SU-DHL-6 (cell line): ENCODE data around the gene METRN.

Experiments
- H2AFZ ChIP-seq: fragments of 200-600 bp; sonication (generic); 2 replicates; pipeline ENCODE4 v1.6.1; 2014; ENCODE audit warnings: low read depth, mild to moderate bottlenecking, moderate library complexity, mixed read lengths, antibody characterized with exemption, low read length; ENCODE audit not compliant: severe bottlenecking
- H3F3A ChIP-seq: fragments of 200-600 bp; shearing (Covaris generic); 2 replicates; pipeline ENCODE4 v1.6.0; 2016; ENCODE audit warnings: antibody characterized with exemption, mild to moderate bottlenecking; ENCODE audit not compliant: insufficient read depth
- H3K27ac ChIP-seq: fragments of 200-600 bp; sonication (generic); 2 replicates; pipeline ENCODE4 v1.5.1; 2016; ENCODE audit warnings: low read depth, mild to moderate bottlenecking, low read length, moderate library complexity, mixed read lengths
- H3K27me3 ChIP-seq: fragments of 200-600 bp; sonication (generic), shearing (Covaris generic); 2 replicates; pipeline ENCODE4 v1.6.0; 2014; ENCODE audit warnings: mild to moderate bottlenecking, low read length
- H3K36me3 ChIP-seq: fragments of 200-600 bp; sonication (generic); 2 replicates; pipeline ENCODE4 v1.6.1; 2014; ENCODE audit warnings: mild to moderate bottlenecking, low read length, mixed read lengths
- H3K4me2 ChIP-seq: fragments of 300-600, 200-600 bp; shearing (Covaris generic), sonication (generic); 2 replicates; pipeline ENCODE4 v1.6.0; 2014; ENCODE audit warnings: low read length, low read depth, mild to moderate bottlenecking; ENCODE audit not compliant: poor library complexity, severe bottlenecking
- H3K4me3 ChIP-seq: fragments of 200-600 bp; sonication (generic); 2 replicates; pipeline ENCODE4 v1.5.1; 2014; ENCODE audit warnings: antibody characterized with exemption, low read length, mild to moderate bottlenecking, mixed read lengths; ENCODE audit not compliant: insufficient read depth, poor library complexity, severe bottlenecking
- H3K79me2 ChIP-seq: fragments of 200-600 bp; sonication (generic); 2 replicates; pipeline ENCODE4 v1.6.1; 2014; ENCODE audit warnings: mild to moderate bottlenecking, low read length, moderate library complexity; ENCODE audit not compliant: insufficient read depth
- H3K9ac ChIP-seq: fragments of 200-600 bp; sonication (generic); 2 replicates; pipeline ENCODE4 v1.7.0; 2014; ENCODE audit warnings: mild to moderate bottlenecking, low read length
- H3K9me2 ChIP-seq: fragments of 200-600 bp; sonication (generic); replicated peaks from 2 replicates; pipeline ENCODE4 v1.6.1; 2014; ENCODE audit warnings: low read length; ENCODE audit not compliant: insufficient read depth
- H3K9me3 ChIP-seq: fragments of 200-600 bp; sonication (generic); 2 replicates; pipeline ENCODE4 v1.6.1; 2014; ENCODE audit warnings: low read length, mixed read lengths; ENCODE audit not compliant: insufficient read depth
- H4K20me1 ChIP-seq: fragments of 200-600 bp; sonication (generic); 2 replicates; pipeline ENCODE4 v1.6.1; 2014; ENCODE audit warnings: low read depth, mild to moderate bottlenecking, antibody characterized with exemption, low read length, moderate library complexity, mixed read lengths
- EZH2phosphoT487 ChIP-seq: fragments of 200-600 bp; sonication (generic), shearing (Covaris generic); conservative IDR thresholded peaks from 2 replicates; pipeline ENCODE4 v1.6.1; 2018; ENCODE audit warnings: mild to moderate bottlenecking, antibody characterized with exemption, low read length, moderate library complexity, mixed read lengths
- TF ChIP-seq, protein P1 (sequence below): fragments of 200-600 bp; sonication (generic); IDR thresholded peaks from one replicate; pipeline ENCODE4 v1.5.1; 2017; ENCODE audit warnings: antibody characterized with exemption, mild to moderate bottlenecking, low read length, moderate library complexity; ENCODE audit not compliant: insufficient read depth, poor library complexity, severe bottlenecking

METRN gene

DNA sequence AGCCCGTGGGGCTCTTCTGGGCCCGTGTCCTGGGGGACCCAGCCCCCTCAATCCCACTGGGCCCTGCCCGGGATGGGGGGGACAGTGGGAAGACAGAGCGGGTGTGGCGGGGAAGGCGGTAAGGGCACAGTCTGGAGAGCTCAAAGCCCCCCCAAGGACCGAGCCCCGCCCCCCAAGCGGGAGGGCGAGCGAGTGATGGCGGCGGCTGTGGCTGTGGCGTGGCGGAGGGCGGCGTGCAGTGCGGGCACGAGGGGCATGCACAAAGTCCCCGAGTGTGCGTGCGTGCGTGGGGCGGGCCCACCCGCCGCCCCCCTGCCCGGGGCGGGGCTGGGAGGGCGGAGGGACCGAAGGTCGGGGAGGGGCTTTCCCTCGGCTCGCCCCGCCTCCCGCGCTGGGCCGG, 21.2 kb upstream of the METRN start:
- no peaks in the 10 kb centered on the region for H4K20me1 ChIP-seq
- no peak overlapping the region for H3K27ac ChIP-seq
- no peak overlapping the region for H3K9ac ChIP-seq
- no peak for TF ChIP-seq EZH2phosphoT487
- TF ChIP-seq, protein P1, sequence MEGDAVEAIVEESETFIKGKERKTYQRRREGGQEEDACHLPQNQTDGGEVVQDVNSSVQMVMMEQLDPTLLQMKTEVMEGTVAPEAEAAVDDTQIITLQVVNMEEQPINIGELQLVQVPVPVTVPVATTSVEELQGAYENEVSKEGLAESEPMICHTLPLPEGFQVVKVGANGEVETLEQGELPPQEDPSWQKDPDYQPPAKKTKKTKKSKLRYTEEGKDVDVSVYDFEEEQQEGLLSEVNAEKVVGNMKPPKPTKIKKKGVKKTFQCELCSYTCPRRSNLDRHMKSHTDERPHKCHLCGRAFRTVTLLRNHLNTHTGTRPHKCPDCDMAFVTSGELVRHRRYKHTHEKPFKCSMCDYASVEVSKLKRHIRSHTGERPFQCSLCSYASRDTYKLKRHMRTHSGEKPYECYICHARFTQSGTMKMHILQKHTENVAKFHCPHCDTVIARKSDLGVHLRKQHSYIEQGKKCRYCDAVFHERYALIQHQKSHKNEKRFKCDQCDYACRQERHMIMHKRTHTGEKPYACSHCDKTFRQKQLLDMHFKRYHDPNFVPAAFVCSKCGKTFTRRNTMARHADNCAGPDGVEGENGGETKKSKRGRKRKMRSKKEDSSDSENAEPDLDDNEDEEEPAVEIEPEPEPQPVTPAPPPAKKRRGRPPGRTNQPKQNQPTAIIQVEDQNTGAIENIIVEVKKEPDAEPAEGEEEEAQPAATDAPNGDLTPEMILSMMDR: no peak
- no peak overlapping the region for H3K4me3 ChIP-seq
- H3K9me2 ChIP-seq: no peaks in the 10 kb centered on the region
- no peaks in the 10 kb centered on the region for H3K9me3 ChIP-seq
- no peak overlapping the region for H2AFZ ChIP-seq
- H3K27me3 ChIP-seq: no peaks in the 10 kb centered on the region
- H3F3A ChIP-seq: 0 out of 2 replicates have a peak, but pooled peaks cover 3% of the 10 kb centered on the region
- H3K79me2 ChIP-seq: no peaks in the 10 kb centered on the region
- H3K4me2 ChIP-seq: no peak overlapping the region
- H3K36me3 ChIP-seq: no peaks in the 10 kb centered on the region

DNA sequence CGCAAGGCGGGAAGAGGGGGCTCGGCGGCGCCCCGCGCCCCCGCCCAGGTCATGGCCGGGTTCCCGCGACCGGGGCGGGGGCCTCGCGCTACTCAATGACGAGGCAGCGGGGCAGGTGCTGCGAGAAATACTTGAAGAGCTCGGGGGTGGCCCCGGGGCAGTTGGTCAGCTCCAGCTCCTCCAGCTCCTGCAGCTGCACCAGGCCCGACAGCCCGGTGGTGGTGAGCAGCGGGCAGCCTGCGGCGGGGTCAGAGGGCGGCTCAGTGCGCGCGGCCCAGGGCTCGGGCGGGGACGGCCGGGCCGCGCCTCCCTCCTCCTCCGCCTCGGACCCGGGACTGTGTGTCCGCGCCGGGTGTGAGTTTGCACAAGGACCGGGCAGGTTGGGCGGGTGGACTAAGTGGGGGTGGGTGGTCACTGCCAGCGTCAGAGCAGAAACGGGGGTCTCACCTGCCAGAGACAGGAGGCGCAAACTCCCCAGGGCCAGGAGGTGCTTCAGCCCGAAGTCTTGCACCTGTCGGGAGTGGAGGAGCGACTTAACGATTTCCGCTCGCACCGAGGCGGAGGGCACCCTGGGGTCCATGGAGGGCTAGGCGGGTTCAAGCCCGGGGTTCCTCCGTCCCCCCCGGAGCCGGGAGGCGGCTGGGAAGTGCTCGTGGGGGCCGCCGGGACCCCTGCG, 20.6 kb upstream of the METRN start:
- H3F3A ChIP-seq: 0 out of 2 replicates have a peak, but pooled peaks cover 3% of the 10 kb centered on the region
- no peaks in the 10 kb centered on the region for H4K20me1 ChIP-seq
- TF ChIP-seq, protein P1: no peak
- no peak for TF ChIP-seq EZH2phosphoT487
- no peaks in the 10 kb centered on the region for H3K27me3 ChIP-seq
- no peaks in the 10 kb centered on the region for H3K9me2 ChIP-seq
- no peaks in the 10 kb centered on the region for H3K9me3 ChIP-seq
- no peaks in the 10 kb centered on the region for H3K79me2 ChIP-seq
- no peaks in the 10 kb centered on the region for H3K36me3 ChIP-seq
- peak overlapping the region; percentile 37 for H3K4me2 ChIP-seq
- H3K9ac ChIP-seq: no peak overlapping the region
- no peak overlapping the region for H3K4me3 ChIP-seq
- no peak overlapping the region for H3K27ac ChIP-seq
- no peak overlapping the region for H2AFZ ChIP-seq

DNA sequence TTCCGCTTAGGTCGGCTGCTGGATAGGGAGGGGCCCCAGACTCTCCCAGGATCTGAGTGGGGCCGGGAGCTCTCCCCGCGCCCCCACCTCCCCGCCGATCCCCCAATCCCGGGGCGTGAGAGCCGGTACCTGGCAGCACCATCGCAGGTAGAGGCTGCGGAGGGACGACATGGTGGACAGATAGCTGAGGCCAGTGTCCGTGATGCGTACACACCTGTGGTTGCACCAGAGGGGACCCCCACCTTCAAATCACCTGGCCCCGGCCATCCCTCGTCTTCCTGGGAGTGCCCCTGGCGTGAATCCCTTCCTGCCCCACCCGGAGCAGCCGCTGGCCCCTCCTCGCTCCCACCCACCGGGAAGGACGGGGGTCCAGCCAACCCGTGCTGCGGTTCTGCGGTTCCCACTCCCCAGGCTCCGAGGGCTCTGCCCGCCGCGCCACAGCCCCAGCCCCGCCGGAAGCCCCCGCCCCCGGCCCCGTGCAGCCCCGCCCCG, 20.0 kb upstream of the METRN start:
- H3K9me3 ChIP-seq: no peaks in the 10 kb centered on the region
- no peak overlapping the region for H3K4me3 ChIP-seq
- no peak for TF ChIP-seq EZH2phosphoT487
- TF ChIP-seq, protein P1: no peak
- no peak overlapping the region for H2AFZ ChIP-seq
- H3K79me2 ChIP-seq: no peaks in the 10 kb centered on the region
- no peaks in the 10 kb centered on the region for H4K20me1 ChIP-seq
- no peak overlapping the region for H3K27ac ChIP-seq
- no peaks in the 10 kb centered on the region for H3K9me2 ChIP-seq
- H3K4me2 ChIP-seq: peak overlapping the region; percentile 37
- no peaks in the 10 kb centered on the region for H3K27me3 ChIP-seq
- H3K9ac ChIP-seq: no peak overlapping the region
- H3F3A ChIP-seq: 0 out of 2 replicates have a peak, but pooled peaks cover 3% of the 10 kb centered on the region
- H3K36me3 ChIP-seq: no peaks in the 10 kb centered on the region
